Progenitor cell of endocrine pancreas (in vitro differentiated cells): ENCODE measurements around the gene NPEPL1. TPM values are rescaled to one million over a fixed set of nuclear protein-coding genes. Genes with fewer than 3 reads are reported as not detected.

Source experiments
- DNase-seq: peaks from one replicate; pipeline ENCODE4 v3.0.0; 2021; ENCODE audit warnings: low spot score; ENCODE audit not compliant: unreplicated experiment
- H3K27ac Mint-ChIP-seq: 2 replicates; pipeline ENCODE4 v1.8.0; 2021; ENCODE audit warnings: mild to moderate bottlenecking, moderate library complexity, mixed read lengths
- H3K27me3 Mint-ChIP-seq: 2 replicates; pipeline ENCODE4 v1.8.0; 2021; ENCODE audit warnings: mixed read lengths
- H3K36me3 Mint-ChIP-seq: 2 replicates; pipeline ENCODE4 v1.8.0; 2022; ENCODE audit warnings: mixed read lengths; ENCODE audit not compliant: insufficient read depth
- H3K4me1 Mint-ChIP-seq: 2 replicates; pipeline ENCODE4 v1.8.0; 2021; ENCODE audit warnings: low read depth, mixed read lengths
- H3K4me3 Mint-ChIP-seq: 2 replicates; pipeline ENCODE4 v1.8.0; 2021; ENCODE audit warnings: low read depth, mild to moderate bottlenecking, moderate library complexity, mixed read lengths
- H3K9me3 Mint-ChIP-seq: 2 replicates; pipeline ENCODE4 v1.8.0; 2021; ENCODE audit warnings: low read depth, mixed read lengths
- total RNA-seq: library from RNA; stranded (reverse); gene quantifications from 2 replicates; pipeline ENCODE4 v1.2.1, GENCODE V29; 2021
- TF ChIP-seq, protein P1 (sequence below): fragments of 200-600 bp; sonication (generic); IDR thresholded peaks from one replicate; pipeline ENCODE4 v1.5.0; 2021; ENCODE audit warnings: antibody characterized with exemption, mild to moderate bottlenecking; ENCODE audit not compliant: unreplicated experiment

Gene NPEPL1
- total RNA-seq, 1 donor from 2014 or later = 55.4 TPM

DNA sequence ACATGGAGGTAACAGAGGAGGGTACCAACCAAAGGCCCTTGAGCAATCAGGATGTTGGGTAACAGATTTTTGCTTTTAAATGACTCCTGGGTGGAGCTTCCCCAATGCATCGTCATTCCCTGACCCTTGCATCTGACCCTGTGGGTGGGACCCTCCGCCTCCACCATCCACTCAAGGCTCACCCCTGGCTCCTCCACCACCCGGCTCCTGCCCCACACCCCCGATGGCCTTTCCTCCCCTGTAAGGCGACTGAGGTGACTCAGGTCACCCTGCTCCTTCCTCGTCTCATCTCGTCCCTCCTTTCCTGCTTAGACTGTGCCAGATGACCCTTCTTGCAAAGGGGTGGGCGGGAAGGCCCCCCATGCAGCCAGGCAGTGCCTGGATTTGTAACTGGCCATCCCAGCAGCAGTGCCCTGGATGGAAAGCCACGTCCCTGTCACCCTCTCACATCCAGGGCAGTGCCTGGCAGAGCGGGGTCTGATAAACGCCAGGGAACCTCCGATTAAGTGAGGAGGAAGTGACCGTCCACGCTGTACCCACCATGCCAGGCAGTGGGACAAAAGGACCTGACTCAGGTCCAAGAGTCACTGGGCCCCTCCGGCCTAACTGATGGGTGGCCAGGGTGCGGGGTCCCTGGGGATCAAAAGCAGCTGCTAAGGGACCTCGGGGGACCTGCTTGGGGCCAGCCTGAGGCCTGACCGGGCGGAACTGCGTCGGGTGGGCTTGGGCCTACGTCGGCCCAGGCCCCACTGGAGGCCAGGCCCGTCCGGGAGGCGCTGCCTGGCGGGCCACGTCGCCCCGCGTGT, 624 bp upstream of the NPEPL1 start:
- Mint-ChIP-seq H3K4me1 (no peaks in the 10 kb centered on the region), H3K27me3 (no peaks in the 10 kb centered on the region), H3K36me3 (peaks cover 5% of the 10 kb centered on the region), H3K4me3 (no peak overlapping the region), H3K27ac (peak overlapping the region; percentile 83), H3K9me3 (no peaks in the 10 kb centered on the region)
- DNase-seq = no peak
- TF ChIP-seq, protein P1, sequence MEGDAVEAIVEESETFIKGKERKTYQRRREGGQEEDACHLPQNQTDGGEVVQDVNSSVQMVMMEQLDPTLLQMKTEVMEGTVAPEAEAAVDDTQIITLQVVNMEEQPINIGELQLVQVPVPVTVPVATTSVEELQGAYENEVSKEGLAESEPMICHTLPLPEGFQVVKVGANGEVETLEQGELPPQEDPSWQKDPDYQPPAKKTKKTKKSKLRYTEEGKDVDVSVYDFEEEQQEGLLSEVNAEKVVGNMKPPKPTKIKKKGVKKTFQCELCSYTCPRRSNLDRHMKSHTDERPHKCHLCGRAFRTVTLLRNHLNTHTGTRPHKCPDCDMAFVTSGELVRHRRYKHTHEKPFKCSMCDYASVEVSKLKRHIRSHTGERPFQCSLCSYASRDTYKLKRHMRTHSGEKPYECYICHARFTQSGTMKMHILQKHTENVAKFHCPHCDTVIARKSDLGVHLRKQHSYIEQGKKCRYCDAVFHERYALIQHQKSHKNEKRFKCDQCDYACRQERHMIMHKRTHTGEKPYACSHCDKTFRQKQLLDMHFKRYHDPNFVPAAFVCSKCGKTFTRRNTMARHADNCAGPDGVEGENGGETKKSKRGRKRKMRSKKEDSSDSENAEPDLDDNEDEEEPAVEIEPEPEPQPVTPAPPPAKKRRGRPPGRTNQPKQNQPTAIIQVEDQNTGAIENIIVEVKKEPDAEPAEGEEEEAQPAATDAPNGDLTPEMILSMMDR = no peak

DNA sequence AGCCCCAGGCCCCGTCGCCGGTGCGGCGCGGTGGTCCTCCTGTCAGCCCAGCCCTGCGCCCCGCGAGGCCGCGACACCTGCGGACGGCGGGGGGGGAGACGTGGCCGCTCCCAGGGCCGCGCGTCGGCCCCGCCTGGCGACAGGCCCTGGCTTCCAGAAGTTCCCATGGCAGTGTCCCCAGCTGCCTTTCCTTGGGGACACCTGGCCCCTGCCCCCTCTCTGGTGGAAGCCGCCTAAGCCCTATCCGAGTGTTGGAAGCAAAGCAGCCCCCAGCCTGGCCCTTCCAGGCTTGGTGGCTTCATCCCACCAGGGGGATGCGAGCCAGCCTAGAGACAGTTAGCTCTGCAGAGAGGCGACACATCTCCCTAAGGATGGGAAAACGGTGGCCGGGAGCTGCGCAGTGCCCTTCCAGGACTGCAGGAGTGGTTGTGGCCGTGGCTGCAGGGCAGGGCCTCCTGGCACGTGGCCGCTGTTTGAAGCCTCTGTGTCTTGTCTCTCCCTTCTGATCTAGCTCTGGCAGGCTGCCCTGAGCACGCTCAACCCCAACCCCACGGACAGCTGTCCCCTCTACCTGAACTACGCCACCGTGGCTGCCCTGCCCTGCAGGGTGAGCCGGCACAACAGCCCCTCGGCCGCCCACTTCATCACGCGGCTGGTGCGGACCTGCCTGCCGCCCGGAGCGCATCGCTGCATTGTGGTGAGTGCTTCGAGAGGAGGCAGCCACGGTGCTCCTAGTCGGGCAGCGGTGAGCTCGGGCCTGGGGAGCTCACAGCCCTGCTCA, 816 bp downstream of the NPEPL1 start:
- Mint-ChIP-seq H3K27me3 (no peaks in the 10 kb centered on the region), H3K9me3 (no peaks in the 10 kb centered on the region), H3K36me3 (peaks cover 9% of the 10 kb centered on the region), H3K4me3 (peak overlapping the region; percentile 67), H3K27ac (peak overlapping the region; percentile 86), H3K4me1 (no peaks in the 10 kb centered on the region)
- DNase-seq = no peak
- TF ChIP-seq, protein P1 = peak; percentile 9

DNA sequence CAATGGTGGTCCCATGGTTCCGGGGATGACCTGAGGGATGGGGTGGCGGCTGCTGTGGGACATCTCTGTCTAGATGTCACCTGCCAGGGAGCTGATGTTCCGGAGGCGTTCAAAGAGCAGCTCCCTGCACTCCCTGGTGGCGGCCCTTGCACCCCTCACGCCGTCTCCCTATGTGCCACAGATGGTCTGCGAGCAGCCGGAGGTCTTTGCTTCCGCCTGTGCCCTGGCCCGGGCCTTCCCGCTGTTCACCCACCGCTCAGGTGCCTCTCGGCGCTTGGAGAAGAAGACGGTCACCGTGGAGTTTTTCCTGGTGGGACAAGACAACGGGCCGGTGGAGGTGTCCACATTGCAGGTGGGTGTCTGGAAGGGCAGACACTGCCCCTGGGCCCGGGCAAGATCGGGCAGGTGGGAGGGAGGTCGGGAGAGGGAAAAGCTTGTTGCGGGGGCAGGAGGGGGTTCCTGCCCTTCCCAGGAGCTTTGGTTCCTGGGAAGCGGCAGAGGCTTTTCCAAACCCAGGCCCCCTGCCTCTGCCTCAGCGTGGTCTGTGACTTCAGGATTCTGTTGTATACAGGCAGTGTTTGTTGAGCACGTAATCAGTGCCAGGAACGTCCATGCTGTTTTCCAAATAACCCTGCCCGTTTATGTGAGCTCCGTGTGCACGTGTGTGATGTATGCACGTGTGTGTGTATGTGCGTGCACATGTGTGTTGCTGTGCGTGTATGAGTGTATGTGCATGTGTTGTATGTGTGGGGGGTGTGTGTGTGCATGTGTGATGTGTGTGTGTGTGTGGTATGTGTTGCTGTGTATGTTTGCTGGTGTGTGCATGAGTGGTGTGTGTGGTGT, 1.9 kb downstream of the NPEPL1 start:
- H3K4me1 Mint-ChIP-seq = no peaks in the 10 kb centered on the region
- peaks cover 7% of the 10 kb centered on the region for H3K36me3 Mint-ChIP-seq
- DNase-seq = no peak
- TF ChIP-seq, protein P1 = no peak
- no peak overlapping the region for H3K27ac Mint-ChIP-seq
- no peaks in the 10 kb centered on the region for H3K9me3 Mint-ChIP-seq
- H3K27me3 Mint-ChIP-seq = no peaks in the 10 kb centered on the region
- no peak overlapping the region for H3K4me3 Mint-ChIP-seq

DNA sequence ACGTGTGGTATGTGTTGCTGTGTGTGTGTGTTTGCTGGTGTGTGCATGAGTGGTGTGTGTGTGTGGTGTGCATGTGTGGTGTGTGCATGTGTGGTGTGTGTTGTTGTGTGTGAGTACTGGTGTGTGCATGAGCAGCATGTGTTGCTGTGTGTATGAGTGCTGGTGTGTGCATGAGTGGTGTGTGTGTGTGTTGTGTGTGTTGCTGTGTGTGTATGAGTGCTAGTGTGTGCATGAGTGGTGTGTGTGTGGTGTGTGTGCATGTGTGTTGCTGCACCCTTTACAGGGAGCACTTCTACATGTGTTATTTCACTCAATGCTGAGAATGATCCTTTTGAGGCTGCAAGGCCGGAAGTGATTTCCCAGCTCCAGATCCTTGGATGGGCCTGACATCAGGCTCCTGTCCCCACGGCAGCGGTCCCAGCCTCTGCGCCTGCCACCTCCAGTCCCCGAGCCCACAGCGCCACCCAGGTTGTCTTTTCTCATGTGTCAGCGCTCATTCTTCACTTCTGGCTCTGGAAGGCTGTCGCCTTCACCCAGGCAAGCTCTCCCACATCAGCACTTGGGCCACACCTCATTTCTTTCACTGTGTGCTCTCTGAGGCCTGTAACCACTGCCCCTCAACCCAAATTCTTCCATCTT, 2.6 kb downstream of the NPEPL1 start:
- Mint-ChIP-seq H3K4me1 (no peaks in the 10 kb centered on the region), H3K27me3 (no peaks in the 10 kb centered on the region)
- DNase-seq = no peak

More for the DNA sequence above, 2.6 kb downstream of the NPEPL1 start:
- H3K9me3 Mint-ChIP-seq = no peaks in the 10 kb centered on the region
- H3K27ac Mint-ChIP-seq = no peak overlapping the region
- TF ChIP-seq, protein P1 = no peak
- H3K4me3 Mint-ChIP-seq = no peak overlapping the region
- peaks cover 5% of the 10 kb centered on the region for H3K36me3 Mint-ChIP-seq
